ENCODE data around the gene PIK3IP1.
A peak's percentile ranks its signal among the peaks of the same experiment; 100 is the strongest.

The PIK3IP1 gene

GRCh38 chr22:31308181-31308580 lies 15.9 kb upstream of the PIK3IP1 start:
- no peak for DNase-seq (ENCODE audit: low read depth in 2 of 2)

- DNase-seq (ENCODE audit: low read depth in 2 of 2), result no peak
Measured at GRCh38 chr22:31305194-31305593, 12.9 kb upstream of the PIK3IP1 start.

- DNase-seq (ENCODE audit: low read depth in 2 of 2), result no peak
Measured at GRCh38 chr22:31302537-31302936, 10.2 kb upstream of the PIK3IP1 start.

DNA sequence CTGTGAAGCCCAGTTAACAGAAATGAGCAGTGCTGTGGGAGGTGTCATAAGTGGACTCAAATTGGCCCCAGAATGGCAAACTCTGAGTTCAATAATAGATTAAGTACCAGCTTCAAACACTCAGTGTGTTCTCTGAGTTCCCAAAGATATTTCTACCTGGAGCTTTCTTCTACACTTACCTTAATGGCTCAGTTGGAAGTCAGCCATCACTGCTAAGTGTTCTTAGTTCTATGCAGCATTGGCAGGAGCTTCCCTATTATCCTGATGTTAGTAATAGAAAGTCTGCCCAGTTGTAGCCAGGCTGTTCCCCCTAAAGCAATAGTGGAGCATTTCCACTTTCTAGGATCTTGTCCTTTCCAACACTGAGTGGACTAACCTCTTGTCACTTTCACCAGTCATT lies 9.7 kb upstream of the PIK3IP1 start:
- no peak for DNase-seq (ENCODE audit: low read depth in 2 of 2)

GRCh38 chr22:31300896-31301295 lies 8.6 kb upstream of the PIK3IP1 start:
- DNase-seq (ENCODE audit: low read depth in 2 of 2), result no peak

DNA sequence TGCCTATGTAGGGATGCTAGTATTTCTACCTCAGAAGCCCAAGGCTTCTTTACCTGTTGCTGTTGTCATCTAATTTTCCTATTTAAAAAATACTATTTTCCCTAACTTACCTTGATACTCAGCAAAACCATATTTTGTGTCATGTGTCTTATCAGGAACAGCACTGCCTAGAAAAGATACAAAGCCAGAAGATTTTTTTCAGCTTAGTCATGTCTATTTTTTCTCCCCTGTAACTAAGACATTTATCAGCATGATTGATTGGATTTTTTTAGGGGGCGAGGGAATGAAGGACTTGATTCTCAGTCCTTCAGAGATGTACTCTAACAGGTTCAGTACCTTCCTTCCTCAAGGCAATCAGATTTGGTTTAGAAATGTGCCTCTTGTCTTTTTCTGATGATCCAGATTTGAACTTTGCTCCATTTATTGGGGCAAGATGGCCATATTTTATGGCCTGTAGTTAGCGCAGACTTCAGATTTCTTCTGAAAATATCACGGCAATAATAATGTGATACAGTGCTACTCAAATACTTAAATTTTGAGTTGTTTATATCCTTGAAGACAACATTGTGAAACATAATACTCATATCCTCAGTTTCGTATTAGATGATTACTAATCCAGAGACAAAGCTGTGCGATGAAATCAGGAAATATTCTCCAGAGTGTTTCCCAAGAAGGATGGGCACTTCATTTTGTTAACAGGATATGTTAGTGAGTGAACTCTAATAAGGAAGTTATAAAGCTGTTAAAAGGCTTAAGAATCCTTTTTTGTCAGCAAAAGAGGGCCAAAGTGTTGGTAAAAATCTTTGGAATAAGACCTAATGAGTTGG lies 3.8 kb upstream of the PIK3IP1 start:
- no peak for DNase-seq (ENCODE audit: low read depth in 2 of 2)

DNA sequence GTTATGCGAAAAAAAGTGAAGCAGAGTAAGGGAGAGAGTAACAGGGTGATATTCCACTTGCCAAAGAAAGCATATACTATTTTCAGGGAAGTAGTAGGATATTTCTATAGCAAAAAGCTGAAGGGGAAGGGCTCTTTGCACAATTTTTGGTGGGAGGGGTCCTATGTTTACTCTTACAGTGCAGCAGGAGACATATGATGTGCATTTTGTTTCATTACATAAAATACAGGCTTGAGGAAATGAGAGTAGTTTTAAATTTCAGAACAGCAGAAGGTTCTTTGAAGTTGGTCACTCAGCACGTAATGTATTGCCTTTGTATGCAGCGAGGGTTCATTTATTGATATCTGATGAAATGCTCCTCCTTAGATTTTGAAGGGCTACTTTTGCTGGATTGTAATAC lies 3.1 kb upstream of the PIK3IP1 start:
- no peak for DNase-seq (ENCODE audit: low read depth in 2 of 2)

- no peak for DNase-seq (ENCODE audit: low read depth in 2 of 2)
Measured at GRCh38 chr22:31291481-31292235, 630 bp downstream of the PIK3IP1 start.

DNA sequence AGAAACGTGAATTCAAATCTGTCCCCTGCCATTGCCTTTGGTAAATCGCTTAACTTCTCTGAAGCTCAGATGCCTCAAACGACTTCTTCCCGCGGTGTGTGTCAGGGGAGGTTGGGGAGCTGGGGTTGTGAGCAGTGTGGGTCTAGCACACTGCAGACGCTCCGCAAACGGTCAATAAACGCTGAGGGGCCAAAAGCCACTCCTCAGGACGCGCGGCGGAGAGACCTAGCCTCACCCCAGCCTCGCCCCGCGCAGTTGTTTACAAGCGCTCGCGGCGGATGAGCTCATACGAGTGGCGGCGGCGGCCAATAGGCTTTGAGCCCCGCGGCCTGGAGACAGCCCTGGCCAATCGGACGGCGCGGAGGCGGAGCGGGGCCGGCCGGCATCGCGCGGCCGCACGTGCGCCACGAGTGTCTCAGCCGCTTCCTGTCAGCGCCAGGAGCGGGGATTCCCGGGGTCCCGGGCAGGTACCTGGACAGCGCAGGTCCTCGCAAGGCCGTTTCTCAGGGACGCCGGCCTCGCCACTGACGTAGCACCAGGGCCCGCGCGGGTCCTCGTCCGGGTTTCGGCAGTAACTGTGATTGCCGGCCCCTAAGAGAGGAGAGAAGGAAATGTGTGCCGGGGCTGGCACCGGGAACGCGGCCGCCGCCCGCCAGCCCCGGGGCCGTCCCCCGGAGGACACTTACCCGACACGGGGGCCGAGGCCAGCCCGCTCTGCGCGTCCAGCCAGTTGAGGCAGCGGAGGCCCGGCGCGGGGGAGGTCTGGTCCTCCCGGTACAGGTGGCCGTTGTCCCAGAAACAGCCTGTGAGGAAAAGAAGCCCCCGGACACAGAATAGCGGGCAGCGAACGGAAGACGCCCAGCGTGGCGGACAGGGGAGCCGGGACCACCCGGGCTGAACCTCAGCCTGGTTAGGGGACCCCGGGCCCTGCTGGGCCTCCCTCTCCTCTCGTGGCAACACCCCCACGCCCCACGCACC lies 1.5 kb downstream of the PIK3IP1 start:
- peak; percentile 86 to 94 for DNase-seq (ENCODE audit: low read depth in 2 of 2)

DNA sequence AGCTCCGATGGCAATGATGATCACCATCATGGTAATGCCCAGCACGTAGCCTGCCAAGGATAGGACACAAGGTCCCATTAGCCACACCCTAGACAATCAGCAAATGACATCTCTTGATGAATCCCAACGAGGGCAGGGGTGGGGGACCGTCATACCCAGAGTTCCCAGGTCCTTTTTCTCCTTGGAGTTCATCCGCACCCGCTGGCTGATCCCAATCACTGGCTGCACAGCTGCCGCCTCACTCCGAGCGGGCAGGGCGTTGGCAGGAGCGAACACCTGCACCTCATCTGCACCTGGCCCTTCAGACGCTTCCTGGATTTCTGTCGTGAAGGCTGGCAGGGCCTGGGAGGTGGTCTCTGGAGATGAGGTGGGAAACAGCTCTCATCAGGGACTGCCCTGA lies 2.9 kb downstream of the PIK3IP1 start:
- no peak for DNase-seq (ENCODE audit: low read depth in 2 of 2)

DNA sequence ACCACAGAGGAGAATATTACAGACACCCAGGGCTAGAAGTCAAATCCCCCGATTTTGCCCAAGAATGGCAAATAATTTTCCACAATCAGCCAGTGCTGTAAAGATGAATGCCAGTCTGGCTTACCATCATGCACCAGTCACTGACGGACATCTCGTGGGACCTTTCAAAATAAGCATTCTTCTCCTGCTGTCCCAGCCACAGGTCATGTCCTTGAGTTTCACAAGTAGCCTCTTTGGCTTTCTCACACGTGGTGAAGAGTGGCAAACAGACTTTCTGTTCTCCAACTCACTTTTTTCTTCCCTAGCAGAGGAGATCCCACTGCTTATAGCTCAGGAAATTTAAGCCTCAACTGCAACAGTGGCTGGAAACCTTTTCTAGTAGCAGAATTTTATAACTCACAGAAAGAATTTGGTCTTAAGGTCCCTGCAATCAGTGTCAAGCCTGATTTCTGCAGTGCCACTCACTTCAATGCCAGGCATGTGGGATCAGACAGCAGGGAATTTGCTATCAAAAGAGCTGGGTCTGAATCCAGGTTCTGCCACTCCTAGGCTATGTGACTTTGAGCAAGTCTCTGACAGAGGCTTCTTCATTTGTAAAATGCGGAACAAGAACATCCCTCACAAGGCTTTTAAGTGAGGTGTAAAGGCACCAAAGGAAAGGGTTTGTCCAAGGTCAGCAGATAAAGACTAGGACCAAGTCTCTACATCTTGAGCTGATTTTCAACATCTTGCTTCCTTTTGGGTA lies 3.6 kb downstream of the PIK3IP1 start:
- no peak for DNase-seq (ENCODE audit: low read depth in 2 of 2)

GRCh38 chr22:31287818-31288495 lies 4.3 kb downstream of the PIK3IP1 start:
- no peak for DNase-seq (ENCODE audit: low read depth in 2 of 2)

- DNase-seq (ENCODE audit: low read depth in 2 of 2), result peak; percentile 41 to 60
Measured at GRCh38 chr22:31286360-31287255, 5.7 kb downstream of the PIK3IP1 start.

DNA sequence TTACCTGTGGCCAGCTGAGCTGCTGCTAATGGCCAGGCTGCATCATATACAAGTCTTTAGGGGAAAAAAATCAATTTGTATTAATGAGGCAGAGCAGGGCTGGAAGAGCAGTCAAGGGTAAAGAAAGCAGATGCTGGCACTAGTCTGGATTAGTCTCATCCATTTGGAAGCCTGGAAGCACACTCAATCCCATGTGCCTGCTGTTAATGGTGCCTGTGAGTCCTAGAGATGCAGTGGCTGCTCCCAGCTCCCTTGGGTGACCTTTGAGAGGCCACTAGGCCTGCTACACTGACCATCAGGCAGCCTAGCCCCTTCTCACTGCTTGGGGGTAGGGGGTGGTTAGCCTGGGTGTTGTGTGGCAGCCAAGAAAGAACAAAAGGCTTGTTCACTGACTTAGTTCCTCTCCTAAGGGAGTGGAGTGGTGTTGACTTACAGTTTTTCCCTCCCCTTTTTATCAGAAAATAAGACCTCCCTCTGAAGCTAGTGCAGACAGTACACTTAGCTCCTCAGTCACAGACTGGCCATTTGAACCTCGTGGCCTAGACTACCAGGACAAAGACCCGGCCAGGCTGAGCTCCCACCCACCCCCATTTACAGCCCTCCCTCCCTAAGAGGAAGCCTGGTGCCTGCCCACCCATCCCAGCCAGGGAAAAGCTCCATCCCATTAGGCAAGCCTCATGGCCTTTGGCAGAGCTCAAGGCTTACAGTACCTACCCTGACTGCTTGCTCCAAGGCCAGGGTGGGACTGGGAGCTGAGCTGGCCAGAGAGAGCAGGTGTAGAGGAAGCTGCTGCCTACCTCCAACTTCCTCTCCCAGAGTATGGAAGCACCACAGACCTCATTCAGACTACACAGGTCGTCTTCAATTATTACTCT lies 7.8 kb downstream of the PIK3IP1 start:
- DNase-seq (ENCODE audit: low read depth in 2 of 2), result no peak

- DNase-seq (ENCODE audit: low read depth in 2 of 2), result no peak
Measured at GRCh38 chr22:31282748-31283468, 9.4 kb downstream of the PIK3IP1 start.

DNA sequence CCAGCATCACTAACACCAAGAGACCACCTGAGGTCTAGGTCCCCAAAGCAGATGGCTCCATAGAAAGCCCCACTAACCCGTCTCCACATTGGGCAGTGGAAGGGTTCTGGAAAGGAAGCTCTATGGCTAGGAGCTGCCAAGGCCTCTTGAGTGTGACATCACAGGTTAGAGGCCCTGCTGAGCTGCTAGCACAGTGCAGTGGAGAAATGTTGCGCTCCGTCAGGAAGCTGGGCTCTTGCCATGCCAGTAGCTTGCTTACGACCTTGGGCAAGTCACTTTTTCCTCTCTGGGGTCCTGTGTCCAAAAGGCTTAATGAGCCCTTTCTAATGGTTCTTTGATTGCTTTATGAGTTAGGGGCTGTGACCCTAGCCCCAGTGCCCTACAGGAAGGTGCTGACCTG lies 10.6 kb downstream of the PIK3IP1 start:
- DNase-seq (ENCODE audit: low read depth in 2 of 2), result no peak

DNA sequence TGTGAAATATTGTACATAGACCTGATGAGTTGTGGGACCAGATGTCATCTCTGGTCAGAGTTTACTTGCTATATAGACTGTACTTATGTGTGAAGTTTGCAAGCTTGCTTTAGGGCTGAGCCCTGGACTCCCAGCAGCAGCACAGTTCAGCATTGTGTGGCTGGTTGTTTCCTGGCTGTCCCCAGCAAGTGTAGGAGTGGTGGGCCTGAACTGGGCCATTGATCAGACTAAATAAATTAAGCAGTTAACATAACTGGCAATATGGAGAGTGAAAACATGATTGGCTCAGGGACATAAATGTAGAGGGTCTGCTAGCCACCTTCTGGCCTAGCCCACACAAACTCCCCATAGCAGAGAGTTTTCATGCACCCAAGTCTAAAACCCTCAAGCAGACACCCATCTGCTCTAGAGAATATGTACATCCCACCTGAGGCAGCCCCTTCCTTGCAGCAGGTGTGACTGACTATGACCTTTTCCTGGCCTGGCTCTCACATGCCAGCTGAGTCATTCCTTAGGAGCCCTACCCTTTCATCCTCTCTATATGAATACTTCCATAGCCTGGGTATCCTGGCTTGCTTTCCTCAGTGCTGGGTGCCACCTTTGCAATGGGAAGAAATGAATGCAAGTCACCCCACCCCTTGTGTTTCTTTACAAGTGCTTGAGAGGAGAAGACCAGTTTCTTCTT lies 12.3 kb downstream of the PIK3IP1 start:
- no peak for DNase-seq (ENCODE audit: low read depth in 2 of 2)

GRCh38 chr22:31279327-31279669 lies 13.0 kb downstream of the PIK3IP1 start:
- no peak for DNase-seq (ENCODE audit: low read depth in 2 of 2)

Data from stimulated activated CD8-positive, alpha-beta memory T cell treated with anti-CD3 and anti-CD28 coated beads, Interleukin-7, amount 100 ng/mL, for 4 hours (primary cell).